H9 (cell line): ENCODE results near the gene BCLAF1. TPM values are rescaled to one million over a fixed set of nuclear protein-coding genes. Genes with fewer than 3 reads are reported as not detected.
A peak's percentile ranks its signal among the peaks of the same experiment; 100 is the strongest.

Source experiments
- DNase-seq: peaks from one replicate; pipeline ENCODE4 v3.0.0-alpha.2; 2017
- H2AFZ ChIP-seq: one replicate; pipeline ENCODE4 v1.6.1; 2013; ENCODE audit warnings: mild to moderate bottlenecking, low read length, control low read depth, moderate library complexity
- H2AK5ac ChIP-seq: 2 replicates; pipeline ENCODE4 v1.6.1; 2013; ENCODE audit warnings: low read length, control low read depth, mixed read lengths; ENCODE audit not compliant: insufficient read length
- H2BK120ac ChIP-seq: one replicate; pipeline ENCODE4 v1.6.1; 2013; ENCODE audit warnings: low read depth, mild to moderate bottlenecking, low read length, control low read depth, inconsistent platforms; ENCODE audit not compliant: poor library complexity, severe bottlenecking
- H2BK12ac ChIP-seq: 2 replicates; pipeline ENCODE4 v1.6.1; 2013; ENCODE audit warnings: low read length, control low read depth, mixed read lengths, low read depth; ENCODE audit not compliant: insufficient read length
- H2BK15ac ChIP-seq: 2 replicates; pipeline ENCODE4 v1.6.1; 2013; ENCODE audit warnings: low read depth, low read length, control low read depth
- H2BK20ac ChIP-seq: one replicate; pipeline ENCODE4 v1.6.1; 2013; ENCODE audit warnings: low read depth, mild to moderate bottlenecking, low read length, control low read depth, inconsistent platforms; ENCODE audit not compliant: poor library complexity, severe bottlenecking
- H2BK5ac ChIP-seq: 2 replicates; pipeline ENCODE4 v1.6.1; 2013; ENCODE audit warnings: low read length, control low read depth, mixed read lengths; ENCODE audit not compliant: insufficient read length
- H3K14ac ChIP-seq: 2 replicates; pipeline ENCODE4 v1.6.1; 2013; ENCODE audit warnings: low read length, control low read depth; ENCODE audit not compliant: insufficient read depth
- H3K18ac ChIP-seq: 2 replicates; pipeline ENCODE4 v1.6.1; 2013; ENCODE audit warnings: low read depth, mild to moderate bottlenecking, mixed read lengths, low read length, control low read depth; ENCODE audit not compliant: insufficient read length
- H3K23ac ChIP-seq: 2 replicates; pipeline ENCODE4 v1.6.1; 2013; ENCODE audit warnings: low read length, control low read depth, mixed read lengths, low read depth; ENCODE audit not compliant: insufficient read length
- H3K23me2 ChIP-seq: 2 replicates; pipeline ENCODE4 v1.6.1; 2013; ENCODE audit warnings: low read depth, mild to moderate bottlenecking, mixed read lengths, low read length, control low read depth; ENCODE audit not compliant: insufficient read length, poor library complexity, severe bottlenecking
- H3K27ac ChIP-seq: 2 replicates; pipeline ENCODE4 v1.5.1; 2013; ENCODE audit warnings: low read length, control low read depth, mixed read lengths, low read depth; ENCODE audit not compliant: insufficient read length
- H3K27me3 ChIP-seq: 2 replicates; pipeline ENCODE4 v1.6.1; 2013; ENCODE audit warnings: low read length, control low read depth, inconsistent platforms; ENCODE audit not compliant: insufficient read depth
- H3K4ac ChIP-seq: 2 replicates; pipeline ENCODE4 v1.6.1; 2013; ENCODE audit warnings: low read depth, mild to moderate bottlenecking, control low read depth, inconsistent platforms, low read length, moderate library complexity
- H3K4me1 ChIP-seq: 2 replicates; pipeline ENCODE4 v1.6.1; 2013; ENCODE audit warnings: low read length, control low read depth, inconsistent platforms; ENCODE audit not compliant: insufficient read depth
- H3K4me2 ChIP-seq: 2 replicates; pipeline ENCODE4 v1.6.1; 2013; ENCODE audit warnings: low read length, control low read depth, mixed read lengths; ENCODE audit not compliant: insufficient read length, insufficient read depth
- H3K56ac ChIP-seq: 2 replicates; pipeline ENCODE4 v1.6.1; 2013; ENCODE audit warnings: low read depth, mild to moderate bottlenecking, mixed read lengths, low read length, control low read depth; ENCODE audit not compliant: insufficient read length
- H3K79me1 ChIP-seq: 2 replicates; pipeline ENCODE4 v1.6.1; 2013; ENCODE audit warnings: low read depth, mild to moderate bottlenecking, moderate library complexity, low read length, control low read depth, inconsistent platforms; ENCODE audit not compliant: insufficient read depth, poor library complexity, severe bottlenecking
- H3K79me2 ChIP-seq: 2 replicates; pipeline ENCODE4 v1.6.1; 2013; ENCODE audit warnings: low read length, control low read depth, inconsistent platforms; ENCODE audit not compliant: insufficient read depth
- H3K9ac ChIP-seq: 2 replicates; pipeline ENCODE4 v1.6.1; 2013; ENCODE audit warnings: low read length, control low read depth, mixed read lengths; ENCODE audit not compliant: insufficient read length; ENCODE audit errors: extremely low read depth
- H3K9me3 ChIP-seq: one replicate; pipeline ENCODE4 v1.6.1; 2013; ENCODE audit warnings: low read depth, low read length, inconsistent platforms; ENCODE audit not compliant: control insufficient read depth
- H3T11ph ChIP-seq: one replicate; pipeline ENCODE4 v1.6.1; 2013; ENCODE audit warnings: mild to moderate bottlenecking, low read length, control low read depth, inconsistent platforms
- H4K20me1 ChIP-seq: one replicate; pipeline ENCODE4 v1.6.1; 2013; ENCODE audit not compliant: control insufficient read depth, insufficient read length, insufficient read depth
- H4K5ac ChIP-seq: 2 replicates; pipeline ENCODE4 v1.6.1; 2013; ENCODE audit warnings: low read depth, mild to moderate bottlenecking, mixed read lengths, low read length, control low read depth; ENCODE audit not compliant: insufficient read length
- H4K8ac ChIP-seq: replicated peaks from 2 replicates; pipeline ENCODE4 v1.6.1; 2013; ENCODE audit warnings: low read length, control low read depth, mixed read lengths, low read depth; ENCODE audit not compliant: insufficient read length
- H4K91ac ChIP-seq: 2 replicates; pipeline ENCODE4 v1.6.1; 2013; ENCODE audit warnings: low read depth, mild to moderate bottlenecking, moderate library complexity, mixed read lengths, low read length, control low read depth; ENCODE audit not compliant: insufficient read length
- H3K27ac Mint-ChIP-seq, 3 experiments: 2 replicates in 2 of 3; 3 replicates in 1 of 3; pipeline ENCODE4 v1.8.0; 2020 to 2021; ENCODE audit warnings: mixed read lengths in 3 of 3, mild to moderate bottlenecking in 1 of 3, moderate library complexity in 1 of 3
- H3K27me3 Mint-ChIP-seq: 2 replicates; pipeline ENCODE4 v1.8.0; 2021; ENCODE audit warnings: low read depth, mild to moderate bottlenecking, moderate library complexity, mixed read lengths
- H3K36me3 Mint-ChIP-seq, 3 experiments: 2 replicates in 2 of 3; 3 replicates in 1 of 3; pipeline ENCODE4 v1.8.0; 2020 to 2021; ENCODE audit warnings: low read depth in 3 of 3, mixed read lengths in 3 of 3; ENCODE audit not compliant: insufficient read depth in 1 of 3
- H3K4me1 Mint-ChIP-seq, 2 experiments: 2 replicates each; pipeline ENCODE4 v1.8.0; 2020; ENCODE audit warnings: mixed read lengths in 2 of 2
- H3K4me3 Mint-ChIP-seq, 2 experiments: 2 replicates in 1 of 2; 3 replicates in 1 of 2; pipeline ENCODE4 v1.8.0; 2020 to 2021; ENCODE audit warnings: mild to moderate bottlenecking in 2 of 2, mixed read lengths in 2 of 2, moderate library complexity in 1 of 2
- H3K9me3 Mint-ChIP-seq, 2 experiments: 2 replicates in 1 of 2; 3 replicates in 1 of 2; pipeline ENCODE4 v1.8.0; 2020; ENCODE audit warnings: mild to moderate bottlenecking in 2 of 2, mixed read lengths in 2 of 2, moderate library complexity in 1 of 2
- WGBS: extraction: QIAGEN DNeasy Blood & Tissue Kit; methylation state at CpG from one replicate; pipeline ENCODE4 v1.1.7; 2013; ENCODE audit warnings: missing lambda C conversion rate, low lambda C conversion rate, mixed read lengths; ENCODE audit not compliant: insufficient read length; ENCODE audit errors: extremely low coverage; 5-methylcytosine and 5-hydroxymethylcytosine counted together
- total RNA-seq: library from RNA; stranded (reverse); gene quantifications from 2 replicates; pipeline ENCODE4 v1.2.1, GENCODE V29; 2021
- TF ChIP-seq, protein P1 (sequence below): fragments of 200-600 bp; sonication (generic); conservative IDR thresholded peaks from 3 replicates; pipeline ENCODE4 v1.8.0; 2021; ENCODE audit warnings: antibody characterized with exemption, mild to moderate bottlenecking

BCLAF1 gene
- total RNA-seq, 1 experiment from 2014 or later, result 257 TPM

DNA sequence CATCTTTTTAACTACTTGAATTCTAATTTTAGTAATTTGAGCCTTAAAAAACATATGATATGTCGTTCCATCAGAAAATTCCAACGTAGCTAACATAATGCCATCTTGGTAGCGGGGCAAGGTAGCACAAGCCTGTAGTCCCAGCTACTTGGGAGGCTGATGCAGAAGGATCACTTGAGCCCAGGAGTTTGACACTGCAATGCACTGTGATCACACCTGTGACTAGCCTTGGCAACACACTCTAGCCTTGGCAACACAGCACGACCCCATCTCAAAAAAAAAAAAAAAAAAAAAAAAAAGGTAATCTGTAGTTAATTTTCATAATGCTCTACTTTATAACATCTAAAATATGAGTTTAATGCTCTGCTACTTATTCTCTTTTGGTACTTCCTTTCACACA lies 6.7 kb downstream of the BCLAF1 start:
- TF ChIP-seq, protein P1, sequence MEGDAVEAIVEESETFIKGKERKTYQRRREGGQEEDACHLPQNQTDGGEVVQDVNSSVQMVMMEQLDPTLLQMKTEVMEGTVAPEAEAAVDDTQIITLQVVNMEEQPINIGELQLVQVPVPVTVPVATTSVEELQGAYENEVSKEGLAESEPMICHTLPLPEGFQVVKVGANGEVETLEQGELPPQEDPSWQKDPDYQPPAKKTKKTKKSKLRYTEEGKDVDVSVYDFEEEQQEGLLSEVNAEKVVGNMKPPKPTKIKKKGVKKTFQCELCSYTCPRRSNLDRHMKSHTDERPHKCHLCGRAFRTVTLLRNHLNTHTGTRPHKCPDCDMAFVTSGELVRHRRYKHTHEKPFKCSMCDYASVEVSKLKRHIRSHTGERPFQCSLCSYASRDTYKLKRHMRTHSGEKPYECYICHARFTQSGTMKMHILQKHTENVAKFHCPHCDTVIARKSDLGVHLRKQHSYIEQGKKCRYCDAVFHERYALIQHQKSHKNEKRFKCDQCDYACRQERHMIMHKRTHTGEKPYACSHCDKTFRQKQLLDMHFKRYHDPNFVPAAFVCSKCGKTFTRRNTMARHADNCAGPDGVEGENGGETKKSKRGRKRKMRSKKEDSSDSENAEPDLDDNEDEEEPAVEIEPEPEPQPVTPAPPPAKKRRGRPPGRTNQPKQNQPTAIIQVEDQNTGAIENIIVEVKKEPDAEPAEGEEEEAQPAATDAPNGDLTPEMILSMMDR, result no peak
- Histone ChIP-seq H4K20me1 (no peaks in the 10 kb centered on the region), H3K4me2 (no peak overlapping the region), H3K79me1 (no peaks in the 10 kb centered on the region), H3K27ac (no peak overlapping the region), H2BK15ac (no peak overlapping the region), H3K27me3 (no peaks in the 10 kb centered on the region), H3K23ac (no peak overlapping the region), H3K14ac (no peak overlapping the region), H2AFZ (no peak overlapping the region), H4K91ac (no peak overlapping the region), H2BK12ac (no peak overlapping the region), H2BK20ac (no peak overlapping the region), H3K18ac (no peak overlapping the region), H3T11ph (no peak overlapping the region), H3K4ac (no peak overlapping the region), H3K23me2 (no peaks in the 10 kb centered on the region), H3K56ac (no peak overlapping the region), H2BK120ac (no peak overlapping the region), H4K8ac (no peak overlapping the region), H4K5ac (no peak overlapping the region), H3K9me3 (no peaks in the 10 kb centered on the region), H3K9ac (no peak overlapping the region), H2AK5ac (no peak overlapping the region), H3K79me2 (peaks cover 64% of the 10 kb centered on the region), H3K4me1 (no peaks in the 10 kb centered on the region; the same call in 1 of the 2 replicates), H2BK5ac (no peak overlapping the region)
- H3K27ac Mint-ChIP-seq, result peak overlapping the region in 2 of 3 experiments; percentile 37 to 57; a peak in 1 of 7 replicates
- WGBS, result no CpG with 5 or more reads among the region's 4 CpGs
- peaks cover 2 to 3% of the 10 kb centered on the region in 2 experiments; a peak in 1 of 5 replicates for H3K9me3 Mint-ChIP-seq
- DNase-seq, result no peak
- H3K36me3 Mint-ChIP-seq, result peaks cover 15 to 53% (median 36%) of the 10 kb centered on the region in 3 experiments; a peak in 6 of 7 replicates
- no peak overlapping the region for H3K4me3 Mint-ChIP-seq
- no peaks in the 10 kb centered on the region; the same call in 1 of the 2 replicates for H3K27me3 Mint-ChIP-seq
- H3K4me1 Mint-ChIP-seq, result peaks cover 37 to 47% of the 10 kb centered on the region in 2 experiments
